Ovary (tissue), 3 donors: ENCODE measurements around the gene ZFP3.

Source experiments
- CTCF ChIP-seq, 3 donors: fragments of 450-650 bp in 2 of 3; fragments of 200-600 bp in 1 of 3; IDR thresholded peaks; one replicate each; pipeline versions ENCODE4 v1.5.1 to v1.8.0; 2016 to 2022; ENCODE audit warnings: antibody characterized with exemption in 3 of 3, mild to moderate bottlenecking in 1 of 3
- EP300 ChIP-seq: sonication (generic); formaldehyde crosslinking; IDR thresholded peaks from one replicate; pipeline ENCODE4 v1.6.1; 2017; ENCODE audit warnings: antibody characterized with exemption
- POLR2A ChIP-seq: fragments of 450-650 bp; IDR thresholded peaks from one replicate; pipeline ENCODE4 v1.6.1; 2017; ENCODE audit warnings: antibody characterized with exemption, mild to moderate bottlenecking, moderate library complexity
- donor health status: DM: no; HTN: no; CAD: no.

- TF ChIP-seq CTCF (IDR thresholded peaks at IDR 0.05) (no peak), POLR2A (no peak), EP300 (no peak)
Observed at GRCh38 chr17:5110816-5111215, 32.5 kb downstream of the ZFP3 start.
